HCT116 (cell line): ENCODE measurements around the gene PTGDS.

Source experiments
- POLR2A ChIP-seq: IDR thresholded peaks from 2 replicates; pipeline ENCODE4 v1.7.0; 2011; ENCODE audit warnings: borderline replicate concordance; ENCODE audit not compliant: insufficient read depth, insufficient read length; ENCODE audit errors: extremely low read depth
- POLR2AphosphoS5 ChIP-seq: IDR thresholded peaks from 2 replicates; pipeline ENCODE4 v1.6.1; 2011; ENCODE audit warnings: mild to moderate bottlenecking, low read depth, low read length, moderate library complexity
- SIN3A ChIP-seq: IDR thresholded peaks from 2 replicates; pipeline ENCODE4 v1.6.1; 2012; ENCODE audit warnings: low read depth
- YY1 ChIP-seq: IDR thresholded peaks from 2 replicates; pipeline ENCODE4 v1.6.1; 2011; ENCODE audit warnings: low read length, low read depth, moderate library complexity, mild to moderate bottlenecking; ENCODE audit not compliant: insufficient replicate concordance; ENCODE audit errors: extremely low read depth
- ZNF274 ChIP-seq: fragments of 200-500 bp; sonication (Bioruptor generic); IDR thresholded peaks from 2 replicates; pipeline ENCODE4 v1.6.1; 2014; ENCODE audit warnings: mild to moderate bottlenecking, low read depth, low read length, inconsistent platforms
- TF ChIP-seq, protein P1 (sequence below), 3 experiments: fragments of 200-600 bp in 1 of 3; sonication (generic) in 1 of 3; IDR thresholded peaks in 2 of 3; conservative IDR thresholded peaks in 1 of 3; 2 replicates each; pipeline ENCODE4 v1.5.1; 2012 to 2017; ENCODE audit warnings: low read depth in 2 of 3, low read length in 2 of 3, antibody characterized with exemption in 1 of 3, borderline replicate concordance in 1 of 3, control low read depth in 1 of 3, mild to moderate bottlenecking in 1 of 3, mixed read lengths in 1 of 3, mixed run types in 1 of 3, moderate library complexity in 1 of 3; ENCODE audit not compliant: insufficient read depth in 1 of 3
- TF ChIP-seq, protein P2 (sequence below): IDR thresholded peaks from 2 replicates; pipeline ENCODE4 v1.6.1; 2012

DNA sequence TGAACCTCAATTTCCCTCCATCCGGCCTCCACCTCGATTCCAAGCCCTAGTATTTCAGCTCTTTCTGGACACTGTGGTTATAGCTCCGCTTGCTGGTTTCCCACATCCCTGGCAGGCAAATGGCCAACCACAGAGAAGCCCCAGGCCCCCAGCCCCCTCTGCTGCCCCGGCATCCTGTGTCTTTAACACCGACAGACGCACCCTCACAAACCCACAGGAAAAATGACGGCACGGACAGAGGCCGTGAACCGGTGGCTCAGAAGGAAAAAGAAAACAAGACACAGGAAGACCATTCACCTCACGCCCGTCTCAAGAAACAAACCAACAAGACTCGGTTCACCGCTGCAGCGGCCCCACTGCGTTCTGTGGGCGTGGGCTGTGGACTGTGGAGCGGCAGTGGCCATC lies 20.5 kb downstream of the PTGDS start:
- TF ChIP-seq POLR2AphosphoS5 (no peak), POLR2A (no peak), ZNF274 (no peak), SIN3A (no peak), YY1 (no peak)
- TF ChIP-seq, protein P1, sequence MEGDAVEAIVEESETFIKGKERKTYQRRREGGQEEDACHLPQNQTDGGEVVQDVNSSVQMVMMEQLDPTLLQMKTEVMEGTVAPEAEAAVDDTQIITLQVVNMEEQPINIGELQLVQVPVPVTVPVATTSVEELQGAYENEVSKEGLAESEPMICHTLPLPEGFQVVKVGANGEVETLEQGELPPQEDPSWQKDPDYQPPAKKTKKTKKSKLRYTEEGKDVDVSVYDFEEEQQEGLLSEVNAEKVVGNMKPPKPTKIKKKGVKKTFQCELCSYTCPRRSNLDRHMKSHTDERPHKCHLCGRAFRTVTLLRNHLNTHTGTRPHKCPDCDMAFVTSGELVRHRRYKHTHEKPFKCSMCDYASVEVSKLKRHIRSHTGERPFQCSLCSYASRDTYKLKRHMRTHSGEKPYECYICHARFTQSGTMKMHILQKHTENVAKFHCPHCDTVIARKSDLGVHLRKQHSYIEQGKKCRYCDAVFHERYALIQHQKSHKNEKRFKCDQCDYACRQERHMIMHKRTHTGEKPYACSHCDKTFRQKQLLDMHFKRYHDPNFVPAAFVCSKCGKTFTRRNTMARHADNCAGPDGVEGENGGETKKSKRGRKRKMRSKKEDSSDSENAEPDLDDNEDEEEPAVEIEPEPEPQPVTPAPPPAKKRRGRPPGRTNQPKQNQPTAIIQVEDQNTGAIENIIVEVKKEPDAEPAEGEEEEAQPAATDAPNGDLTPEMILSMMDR (IDR thresholded peaks at IDR 0.05 in 2 of 3, conservative IDR thresholded peaks at IDR 0.05 in 1 of 3; ENCODE audit: borderline replicate concordance in 1 of 3, insufficient read depth in 1 of 3, low read depth in 2 of 3, low read length in 2 of 3): no peak
- TF ChIP-seq, protein P2, sequence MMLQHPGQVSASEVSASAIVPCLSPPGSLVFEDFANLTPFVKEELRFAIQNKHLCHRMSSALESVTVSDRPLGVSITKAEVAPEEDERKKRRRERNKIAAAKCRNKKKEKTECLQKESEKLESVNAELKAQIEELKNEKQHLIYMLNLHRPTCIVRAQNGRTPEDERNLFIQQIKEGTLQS: no peak
